GM12891 (cell line): Measurements from ENCODE around the gene MLX.

Source experiments
- POLR2A ChIP-seq: IDR thresholded peaks from 2 replicates; pipeline ENCODE4 v1.6.1; 2011; ENCODE audit warnings: low read depth, low read length, control low read depth
- POLR2AphosphoS5 ChIP-seq: IDR thresholded peaks from 2 replicates; pipeline ENCODE4 v1.6.1; 2011; ENCODE audit warnings: low read depth, low read length, control low read depth

DNA sequence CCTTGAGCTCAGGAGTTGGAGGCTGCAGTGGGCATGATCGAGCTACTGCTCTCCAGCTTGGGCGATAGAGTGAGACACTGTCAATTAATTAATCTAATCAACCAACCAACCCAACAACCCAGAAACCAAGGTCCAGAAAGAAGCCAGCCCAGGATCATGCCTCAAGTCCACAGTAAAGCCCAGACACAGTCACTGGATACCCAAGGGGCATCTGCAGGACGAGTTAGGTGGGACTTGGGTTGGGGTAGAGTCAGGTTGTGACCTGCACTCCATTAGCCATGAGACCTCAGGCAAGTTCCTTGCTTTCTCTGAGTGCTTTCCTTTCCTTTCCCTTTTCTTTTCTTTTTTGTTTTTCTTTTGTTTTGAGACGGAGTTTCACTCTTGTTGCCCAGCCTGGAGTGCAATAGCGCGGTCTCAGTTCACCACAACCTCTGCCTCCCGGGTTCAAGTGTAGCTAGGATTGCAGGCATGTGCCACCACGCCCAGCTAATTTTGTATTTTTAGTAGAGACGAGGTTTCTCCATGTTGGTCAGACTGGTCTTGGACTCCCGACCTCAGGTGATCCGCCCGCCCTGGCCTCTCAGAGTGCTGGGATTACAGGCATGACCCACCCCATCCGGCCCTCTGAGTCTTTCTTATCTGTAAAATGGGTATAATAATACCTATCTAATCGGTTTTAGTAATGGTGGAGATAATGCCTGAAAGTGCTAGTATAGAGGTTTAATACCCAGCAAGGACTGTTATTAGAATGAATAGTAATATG lies 17.7 kb upstream of the MLX start:
- TF ChIP-seq POLR2AphosphoS5: no peak
- TF ChIP-seq POLR2A: no peak
